NB4 (cell line): ENCODE data around the gene CD47.

Source experiments
- CTCF ChIP-seq: IDR thresholded peaks from one replicate; pipeline ENCODE4 v1.5.1; 2012; ENCODE audit warnings: low read depth, low read length
- MAX ChIP-seq: IDR thresholded peaks from 2 replicates; pipeline ENCODE4 v1.6.1; 2011; ENCODE audit warnings: low read depth, low read length
- MYC ChIP-seq: IDR thresholded peaks from 2 replicates; pipeline ENCODE4 v1.6.1; 2011; ENCODE audit warnings: low read depth, low read length
- POLR2A ChIP-seq: IDR thresholded peaks from 2 replicates; pipeline ENCODE4 v1.6.1; 2011; ENCODE audit warnings: mild to moderate bottlenecking; ENCODE audit not compliant: insufficient read length; ENCODE audit errors: extremely low read depth

- TF ChIP-seq CTCF, result no peak
- no peak for TF ChIP-seq MYC
- TF ChIP-seq MAX, result no peak
- no peak for TF ChIP-seq POLR2A
Measured at GRCh38 chr3:107993771-107994170, 97.1 kb downstream of the CD47 start.
